HG03196 (cell line): ENCODE results near the gene SLC35A3.
"Not testable (repeated sequence)": the region's sequence is repeated elsewhere in the genome, so short reads cannot be mapped to it uniquely, and the experiment has no call there.

ENCODE experiments used
- ATAC-seq: cut with Tn5 transposase; IDR thresholded peaks from one replicate; pipeline ENCODE4 v1.9.1; 2021; ENCODE audit not compliant: unreplicated experiment

The SLC35A3 gene

DNA sequence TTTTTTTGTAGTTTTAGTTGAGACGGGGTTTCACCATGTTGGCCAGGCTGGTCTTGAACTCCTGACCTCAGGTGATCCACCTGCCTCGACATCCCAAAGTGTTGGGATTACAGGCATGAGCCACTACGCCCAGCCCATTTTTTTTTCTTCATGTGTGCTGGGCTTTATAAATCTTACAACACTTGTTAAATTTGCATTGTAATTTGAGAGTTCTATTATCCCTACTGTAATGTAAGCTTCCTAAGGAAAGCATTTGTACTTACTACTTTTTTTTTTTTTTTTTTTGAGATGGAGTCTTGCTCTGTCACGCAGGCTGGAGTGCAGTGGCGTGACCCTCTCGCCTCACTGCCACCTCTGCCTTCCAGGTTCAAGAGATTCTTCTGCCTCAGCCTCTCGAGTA is 2.3 kb downstream of the SLC35A3 start:
- not testable (repeated sequence) for ATAC-seq

DNA sequence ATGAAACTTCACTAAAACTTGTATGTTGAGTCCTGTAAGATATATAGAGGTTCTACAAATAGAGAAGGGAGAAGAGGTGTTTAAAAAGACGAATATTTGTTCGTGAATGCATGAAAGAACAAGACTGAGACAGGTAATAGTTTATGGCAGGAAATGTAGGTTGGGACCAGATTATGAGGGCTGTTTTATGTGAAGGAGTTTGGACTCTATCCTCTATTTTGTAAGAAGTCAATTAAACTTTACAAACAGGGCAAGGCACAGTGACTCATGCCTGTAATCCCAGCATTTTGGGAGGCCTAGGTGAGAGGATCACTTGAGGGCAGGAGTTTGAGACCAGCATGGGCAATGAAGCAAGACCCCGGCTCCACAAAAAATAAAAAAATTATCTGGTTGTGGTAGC is 5.7 kb downstream of the SLC35A3 start:
- no peak for ATAC-seq

DNA sequence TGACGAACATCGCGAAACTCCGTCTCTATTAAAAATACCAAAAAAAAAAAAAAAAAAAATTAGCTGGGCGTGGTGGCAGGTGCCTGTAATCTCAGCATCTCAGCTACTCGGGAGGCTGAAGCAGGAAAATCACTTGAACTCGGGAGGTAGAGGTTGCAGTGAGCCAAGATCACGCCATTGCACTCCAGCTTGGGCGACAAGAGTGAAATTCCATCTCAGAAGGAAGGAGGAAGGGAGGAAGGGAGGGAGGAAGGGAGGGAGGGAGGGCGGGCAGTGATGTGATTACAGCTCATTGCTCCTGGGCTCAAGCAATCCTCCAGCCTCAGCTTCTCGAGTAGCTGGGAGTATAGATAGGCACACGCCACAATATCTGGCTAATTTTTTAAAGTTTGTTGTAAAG is 7.5 kb downstream of the SLC35A3 start:
- ATAC-seq: not testable (repeated sequence)

DNA sequence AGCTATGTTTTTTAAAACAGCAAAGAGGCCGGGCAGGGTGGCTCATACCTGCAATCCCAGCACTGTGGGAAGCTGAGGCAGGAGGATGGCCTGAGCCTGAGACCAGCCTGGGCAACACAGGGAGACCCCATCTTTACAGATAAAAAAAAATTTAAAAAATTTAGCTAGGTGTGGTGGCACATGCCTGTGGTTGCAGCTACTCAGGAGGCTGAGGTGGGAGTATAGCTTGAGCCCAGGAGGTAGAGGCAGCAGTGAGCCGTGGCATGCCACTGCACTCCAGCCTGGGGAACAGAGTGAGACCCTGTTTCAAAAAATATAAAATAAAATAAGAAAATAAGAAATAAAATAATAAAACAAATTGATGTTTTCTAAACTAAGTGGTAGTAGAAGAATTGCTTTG is 8.4 kb downstream of the SLC35A3 start:
- ATAC-seq: no peak

DNA sequence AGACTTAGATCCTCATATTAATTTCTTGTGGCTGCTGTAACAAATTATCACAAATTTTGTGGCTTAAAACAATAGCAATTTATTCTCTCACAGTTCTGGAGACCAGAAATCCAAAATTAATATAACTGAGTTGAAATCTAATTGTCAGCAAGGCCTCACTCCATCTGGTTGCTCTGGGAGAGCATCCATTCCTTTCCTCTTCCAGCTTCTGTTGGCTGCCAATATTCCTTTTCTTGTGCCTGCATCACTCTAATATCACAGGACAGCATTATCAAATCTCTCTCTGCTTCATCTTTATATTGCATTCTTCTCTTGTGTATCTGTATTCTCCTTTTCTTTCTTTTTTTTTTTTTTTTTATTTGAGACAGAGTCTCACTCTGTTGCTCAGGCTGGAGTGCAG is 9.3 kb downstream of the SLC35A3 start:
- ATAC-seq: no peak

DNA sequence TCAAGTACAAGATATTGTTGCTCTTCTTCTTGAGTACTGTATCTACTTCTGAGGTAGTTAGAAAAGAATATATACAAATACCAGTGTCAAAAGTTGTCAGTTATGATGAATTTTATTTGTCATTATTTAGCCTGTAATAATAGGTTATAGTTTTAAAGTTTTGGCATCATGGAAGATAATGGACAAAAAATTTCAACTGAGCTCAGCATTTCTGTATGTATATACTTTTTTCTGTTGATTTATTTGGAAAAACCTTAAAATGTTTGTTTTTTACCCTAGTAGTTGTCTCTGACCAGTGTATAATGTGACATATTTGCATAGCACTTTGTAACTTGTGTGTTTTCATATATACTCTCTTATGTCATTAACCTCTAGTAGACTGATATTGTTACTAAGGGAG is 11.1 kb downstream of the SLC35A3 start:
- no peak for ATAC-seq

DNA sequence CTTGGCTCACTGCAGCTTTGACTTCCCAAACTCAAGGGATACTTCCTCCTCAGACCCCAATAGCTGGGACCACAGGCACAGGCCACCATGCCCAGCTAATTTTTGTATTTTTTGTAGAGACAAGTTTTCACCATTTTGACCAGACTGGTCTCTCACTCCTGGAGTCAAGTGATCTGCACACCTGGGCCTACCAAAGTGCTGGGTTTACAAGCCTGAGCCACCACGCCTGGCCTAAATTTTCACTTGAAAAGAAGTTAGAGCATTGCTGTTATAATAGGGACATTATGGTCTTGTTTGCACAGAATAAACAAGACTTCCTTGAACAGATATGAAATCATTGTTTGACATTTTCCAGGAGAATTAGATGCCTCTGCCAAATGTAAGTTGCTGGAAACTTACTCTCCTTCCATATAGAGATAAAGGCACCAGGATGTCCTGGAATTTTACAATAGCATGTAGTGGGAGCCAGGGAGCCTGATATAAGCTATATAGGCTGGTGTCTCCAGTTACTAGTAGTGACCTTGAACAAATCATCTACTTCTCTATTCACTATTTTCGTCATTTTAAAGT is 16.9 kb downstream of the SLC35A3 start:
- ATAC-seq: no peak

DNA sequence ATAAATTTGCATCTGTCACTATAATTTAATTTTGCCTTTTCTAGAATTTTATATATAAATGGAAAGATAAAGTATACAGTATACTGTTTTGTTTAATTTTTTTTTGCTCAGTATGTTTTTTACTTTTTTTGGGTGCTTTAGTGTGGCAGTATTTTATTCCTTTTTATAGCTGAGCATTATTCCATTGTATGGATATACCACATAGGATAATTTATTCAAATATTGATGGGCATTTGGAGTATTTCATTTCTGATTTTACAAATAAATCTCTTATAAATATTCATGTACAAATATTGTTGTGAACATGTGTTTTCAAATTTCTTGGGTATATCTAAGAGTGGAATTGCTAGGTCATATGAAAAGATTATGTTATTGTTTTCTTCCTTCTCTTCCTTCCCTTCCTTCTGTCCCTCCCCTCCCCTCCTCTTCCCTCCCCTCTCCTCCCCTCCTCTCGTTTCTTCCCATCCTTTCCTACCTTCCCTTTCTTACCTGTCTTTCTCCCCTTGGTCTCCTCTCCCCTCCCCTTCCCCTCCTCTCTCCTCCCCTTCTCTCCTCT is 18.5 kb downstream of the SLC35A3 start:
- ATAC-seq: no peak

DNA sequence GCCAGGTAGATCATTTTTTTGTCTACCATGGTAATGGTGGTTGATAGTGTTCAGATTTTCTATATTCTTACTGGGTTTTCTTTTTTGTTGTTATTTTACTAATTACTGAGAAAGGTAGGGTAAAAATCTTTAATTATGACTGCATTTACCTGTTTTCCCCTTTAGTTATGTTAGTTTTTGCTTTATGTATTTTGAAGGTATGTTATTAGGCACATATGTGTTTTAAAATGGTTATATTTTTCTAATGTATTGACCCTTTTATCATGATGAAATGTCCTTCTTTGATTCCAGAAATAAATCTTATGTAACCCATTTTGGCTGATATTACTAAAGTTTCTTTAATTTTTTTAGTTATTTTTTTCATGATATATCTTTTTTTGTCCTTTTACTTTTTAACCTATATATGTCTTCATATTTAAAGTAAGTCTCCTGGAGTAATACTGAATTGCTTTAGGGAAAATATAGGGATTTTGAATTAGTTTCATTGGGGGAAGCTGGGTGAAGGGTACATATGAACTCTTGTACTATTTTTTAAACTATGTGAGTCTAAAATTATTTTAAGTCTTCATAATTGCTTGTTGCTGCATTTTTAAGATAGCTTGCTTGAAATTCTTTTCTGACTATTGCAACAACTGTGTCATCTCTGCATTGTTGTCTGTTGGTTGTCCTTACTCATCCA is 22.4 kb downstream of the SLC35A3 start:
- no peak for ATAC-seq

DNA sequence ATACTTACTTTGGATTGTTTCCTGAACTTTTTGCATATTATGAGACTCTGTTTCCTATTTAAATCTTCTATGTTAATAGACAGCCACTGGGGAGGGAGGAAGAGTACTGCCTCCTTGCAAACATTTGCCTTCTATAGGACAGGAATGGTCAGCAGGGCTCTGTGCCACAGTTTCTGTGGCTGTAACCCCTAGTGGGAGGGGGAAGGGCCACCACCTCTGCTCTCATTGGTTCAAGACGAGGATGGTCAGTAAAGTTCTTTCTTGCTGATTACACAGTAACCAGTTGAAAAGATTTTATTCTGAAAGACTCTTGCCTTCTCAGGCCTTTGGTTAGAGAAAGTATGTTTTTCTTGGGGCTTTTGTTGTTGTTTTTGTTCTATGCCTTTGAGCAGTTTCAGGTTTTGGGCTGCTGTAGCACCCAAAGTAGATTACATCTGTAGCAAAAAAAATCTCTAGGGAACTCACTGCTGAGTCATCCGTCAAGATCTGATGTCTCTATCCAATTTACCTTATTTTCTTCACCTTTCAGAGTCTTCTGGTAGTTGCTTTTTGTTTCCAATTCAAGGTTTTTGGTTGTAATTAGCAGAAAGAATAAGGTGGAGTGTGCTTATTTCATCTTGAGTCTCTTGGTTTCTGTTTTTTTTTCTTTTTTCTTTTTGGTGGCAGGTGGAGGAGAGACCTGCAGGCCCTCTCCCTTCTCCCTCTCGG is 23.1 kb downstream of the SLC35A3 start:
- no peak for ATAC-seq

DNA sequence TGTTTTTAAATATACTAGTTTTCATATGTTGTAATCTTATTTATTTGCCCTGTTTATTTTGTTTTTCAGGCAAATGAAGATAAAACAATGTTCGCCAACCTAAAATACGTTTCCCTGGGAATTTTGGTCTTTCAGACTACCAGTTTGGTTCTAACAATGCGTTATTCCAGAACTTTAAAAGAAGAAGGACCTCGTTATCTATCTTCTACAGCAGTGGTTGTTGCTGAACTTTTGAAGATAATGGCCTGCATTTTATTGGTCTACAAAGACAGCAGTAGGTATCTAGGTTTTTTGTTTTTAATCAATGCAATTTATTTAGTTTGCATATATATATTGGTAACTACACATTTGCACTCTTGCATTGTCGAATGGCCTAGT is 23.7 kb downstream of the SLC35A3 start:
- ATAC-seq: no peak

DNA sequence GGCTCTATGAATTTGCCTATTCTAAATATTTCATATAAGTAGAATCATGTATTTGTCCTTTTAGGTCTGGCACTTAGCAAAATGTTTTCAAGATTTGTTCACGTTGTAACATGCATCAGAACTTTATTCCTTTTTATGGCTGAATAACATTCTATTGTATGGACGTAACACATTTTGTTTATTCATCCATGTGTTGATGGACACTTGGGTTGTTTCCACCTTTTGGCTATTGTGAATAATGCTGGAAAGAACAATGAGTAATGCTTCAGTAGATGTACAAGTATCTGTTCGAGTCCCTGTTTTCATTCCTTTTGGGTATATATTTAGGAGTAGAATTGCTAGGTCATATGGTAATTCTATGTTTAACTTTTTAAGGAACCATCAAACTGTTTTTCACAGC is 24.7 kb downstream of the SLC35A3 start:
- ATAC-seq: no peak

DNA sequence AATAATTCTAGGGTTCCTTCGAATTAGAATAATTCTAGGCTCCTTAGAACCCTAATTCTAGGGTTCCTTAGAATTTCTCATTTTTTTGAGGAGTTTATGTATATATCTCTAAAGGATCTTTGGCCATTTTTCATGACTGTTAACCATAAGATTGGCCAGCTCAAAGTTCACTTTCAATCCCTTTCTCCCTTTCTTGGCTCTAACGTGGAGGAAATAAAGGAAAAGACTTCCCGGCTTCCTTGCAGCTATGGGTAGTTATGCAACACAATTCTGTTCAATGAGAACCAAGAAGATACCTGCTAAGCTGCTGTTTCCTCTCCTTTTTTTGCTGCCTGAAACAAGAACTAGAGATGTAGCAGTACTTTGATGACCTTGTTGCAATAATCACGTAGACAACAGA is 27.2 kb downstream of the SLC35A3 start:
- ATAC-seq: no peak

DNA sequence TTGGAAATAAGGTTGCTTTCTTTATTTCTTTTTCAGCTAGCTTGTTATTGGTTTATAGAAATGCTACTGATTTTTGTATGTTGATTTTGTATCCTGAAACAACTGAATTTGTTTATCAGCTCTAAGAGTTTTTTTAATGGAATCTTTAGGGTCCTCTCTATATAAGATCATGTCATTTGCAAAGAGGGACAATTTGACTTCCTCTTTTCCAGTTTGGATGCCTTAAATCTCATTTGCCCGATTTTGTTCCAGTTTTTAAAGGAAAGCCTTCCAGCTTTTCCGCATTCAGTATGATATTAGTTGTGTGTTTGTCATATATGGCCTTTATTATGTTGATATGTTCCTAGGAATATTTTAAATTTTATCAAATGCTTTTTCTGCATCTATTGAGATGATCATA is 31.7 kb downstream of the SLC35A3 start:
- ATAC-seq: no peak

DNA sequence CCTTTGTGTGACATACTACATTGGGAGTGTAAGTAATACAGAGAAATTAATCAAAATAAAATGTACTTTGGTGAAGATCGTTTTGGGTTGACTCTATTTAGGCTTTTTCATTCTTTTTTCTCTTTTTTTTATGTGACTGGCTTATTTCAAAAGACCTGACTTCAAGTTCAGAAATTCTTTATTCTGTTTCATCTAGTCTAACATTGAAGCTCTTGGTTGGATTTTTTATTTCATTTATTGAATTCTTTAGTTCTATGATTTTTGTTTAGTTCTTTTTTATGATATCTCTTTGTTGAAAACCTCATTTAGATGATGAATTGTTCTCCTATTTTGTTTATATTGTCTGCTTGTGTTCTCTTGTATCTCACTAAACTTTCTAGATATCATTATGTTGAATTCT is 35.6 kb downstream of the SLC35A3 start:
- ATAC-seq: no peak

DNA sequence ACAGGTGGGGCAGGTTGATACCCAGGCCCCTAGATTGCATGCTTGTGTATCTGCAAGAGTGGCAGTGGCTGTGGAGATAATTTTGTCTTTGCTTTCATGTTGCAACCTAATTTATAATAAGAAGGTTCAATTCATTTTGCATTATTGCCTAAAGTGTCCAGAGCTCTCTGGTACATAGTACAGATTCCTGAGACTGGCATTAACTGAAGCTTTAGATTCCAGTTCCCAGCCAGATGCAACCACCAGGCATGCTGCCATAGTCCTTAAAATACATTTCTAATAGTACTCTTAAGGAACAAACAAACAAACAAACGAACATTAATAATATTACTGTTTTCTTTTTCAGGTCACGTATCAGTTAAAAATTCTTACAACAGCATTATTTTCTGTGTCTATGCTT is 36.9 kb downstream of the SLC35A3 start:
- no peak for ATAC-seq

DNA sequence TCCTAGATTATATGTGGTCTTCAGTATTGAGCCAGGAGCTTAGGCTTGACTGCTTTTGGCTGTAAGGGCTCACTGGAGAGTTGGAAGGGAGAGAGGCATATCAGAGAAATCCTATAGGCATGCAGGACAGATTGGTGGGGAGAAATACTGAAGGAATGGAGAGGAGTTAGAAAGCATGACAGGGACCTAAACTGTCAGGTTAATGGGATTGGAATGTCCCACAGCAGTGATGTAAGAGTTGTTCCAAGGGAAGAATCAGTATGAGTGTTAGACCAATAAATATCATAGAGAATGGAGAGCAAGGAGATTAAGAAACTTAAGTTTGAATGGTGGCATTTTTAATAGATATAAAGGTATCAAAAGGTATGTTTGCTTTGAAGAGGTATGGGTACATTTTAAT is 39.7 kb downstream of the SLC35A3 start:
- ATAC-seq: no peak

DNA sequence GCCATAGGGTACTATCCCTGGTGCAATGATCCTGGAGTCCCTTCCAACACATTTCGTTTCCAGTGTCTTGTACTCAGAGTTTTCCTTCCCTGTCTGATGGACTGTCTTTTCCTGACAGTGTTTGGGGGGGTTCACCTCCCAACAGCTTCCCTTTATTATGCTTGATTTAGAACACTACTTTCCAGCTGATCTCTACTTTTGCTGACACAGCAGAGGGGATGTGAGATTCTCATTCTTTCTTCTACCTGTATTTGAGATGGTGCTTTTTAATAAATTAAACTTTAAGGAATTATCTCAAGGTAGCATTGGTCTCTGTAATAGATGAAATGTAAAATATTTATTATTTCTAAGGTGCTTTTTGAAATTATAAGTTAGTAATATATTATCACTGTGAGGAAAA is 41.0 kb downstream of the SLC35A3 start:
- no peak for ATAC-seq

DNA sequence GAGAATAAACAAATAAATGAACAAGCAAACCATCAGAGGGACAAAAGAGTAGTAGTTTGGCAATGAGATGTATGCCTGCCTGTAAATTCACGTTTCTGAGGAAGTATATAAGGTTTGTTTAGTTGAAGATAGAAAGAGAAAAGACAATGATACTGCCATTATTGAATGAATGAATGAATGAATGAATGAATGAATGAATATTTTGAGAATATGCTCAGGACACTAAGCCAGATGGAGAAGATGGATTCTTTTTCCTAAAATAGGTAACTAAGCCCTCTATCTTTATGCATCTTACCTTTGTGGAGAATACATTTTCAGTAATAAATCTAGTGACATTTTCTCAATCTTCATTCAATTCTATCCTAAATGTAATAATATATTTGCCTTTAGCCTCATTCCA is 49.4 kb downstream of the SLC35A3 start:
- no peak for ATAC-seq

DNA sequence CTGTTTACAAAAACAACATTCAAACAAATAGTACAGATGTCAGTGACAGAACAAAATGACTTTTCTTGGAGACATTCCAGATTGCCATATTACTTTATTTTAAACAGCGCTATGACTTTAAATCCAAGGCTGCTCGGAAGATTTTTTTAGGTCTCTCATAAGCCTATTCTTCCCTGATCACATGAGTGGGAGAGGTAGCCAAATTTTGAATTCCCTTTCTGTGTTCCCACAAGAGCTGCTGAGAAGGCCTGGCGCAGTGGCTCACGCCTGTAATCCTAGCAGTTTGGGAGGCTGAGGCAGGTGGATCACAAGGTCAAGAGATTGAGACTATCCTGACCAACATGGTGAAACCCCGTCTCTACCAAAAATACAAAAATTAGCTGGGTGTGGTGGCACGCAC is 53.7 kb downstream of the SLC35A3 start:
- no peak for ATAC-seq

DNA sequence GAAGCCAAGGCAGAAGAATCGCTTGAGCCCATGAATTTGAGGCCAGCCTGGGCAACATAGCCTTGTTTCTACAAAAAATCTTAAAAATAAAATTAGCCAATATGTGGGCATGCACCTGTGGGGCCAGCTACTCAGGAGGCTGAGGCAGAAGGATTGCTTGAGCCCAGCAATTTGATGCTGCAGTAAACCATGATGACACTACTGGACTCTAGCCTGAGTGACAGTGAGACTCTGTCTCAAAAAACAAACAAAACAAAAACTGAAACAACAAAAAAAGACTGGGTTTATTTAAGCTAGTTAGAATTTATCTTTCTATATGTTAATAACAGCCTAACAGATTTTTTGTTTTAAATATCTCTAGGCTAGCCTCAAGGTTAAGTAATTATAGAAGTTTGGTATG is 57.4 kb downstream of the SLC35A3 start:
- ATAC-seq: no peak

DNA sequence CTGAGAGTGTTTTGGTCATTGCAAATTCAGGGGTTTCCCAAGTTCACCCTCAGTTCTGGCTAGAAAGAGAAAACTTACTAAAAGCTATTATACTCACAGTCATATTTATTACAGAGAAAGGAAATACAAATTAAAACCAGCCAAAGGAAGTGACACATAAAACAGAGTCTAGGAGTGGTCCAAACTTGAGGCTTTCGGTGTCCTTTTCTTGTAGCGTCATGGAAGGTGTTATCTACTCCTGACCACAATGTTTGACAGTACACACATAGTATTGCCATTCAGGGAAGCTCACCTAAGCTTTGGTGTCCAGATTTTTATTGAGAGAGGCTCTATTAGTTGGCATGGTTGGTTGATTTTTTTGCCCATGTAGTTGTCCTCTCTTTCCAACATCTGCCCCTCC is 59.0 kb downstream of the SLC35A3 start:
- no peak for ATAC-seq
